NCI-H2196 (cell line): ENCODE results near the gene STRBP.
"Not testable (repeated sequence)": the region's sequence is repeated elsewhere in the genome, so short reads cannot be mapped to it uniquely, and the experiment has no call there.

Experiments
- DNase-seq: peaks from one replicate; lab custom pipeline; 2025; ENCODE audit not compliant: unreplicated experiment; lab: John Stamatoyannopoulos, UW

STRBP gene

GRCh38 chr9:123268465-123269259 lies at the start of gene STRBP:
Gene STRBP (minus strand): TSS chr9:123268586. CDS start chr9:123184134, 84,452 bp downstream.
- peak; percentile 100 for DNase-seq

GRCh38 chr9:123316053-123316718 lies 47.8 kb upstream of the STRBP start:
- no peak for DNase-seq

GRCh38 chr9:123315635-123316034 lies 47.2 kb upstream of the STRBP start:
- DNase-seq = no peak

- DNase-seq = no peak
These were observed 46.2 kb upstream of the STRBP start for GRCh38 chr9:123314617-123315016.

- no peak for DNase-seq
These were observed 44.0 kb upstream of the STRBP start for GRCh38 chr9:123312306-123312877.

GRCh38 chr9:123311250-123311752 lies 42.9 kb upstream of the STRBP start:
- DNase-seq = no peak

- no peak for DNase-seq
These were observed 42.3 kb upstream of the STRBP start for GRCh38 chr9:123310551-123311249.

GRCh38 chr9:123309611-123310010 lies 41.2 kb upstream of the STRBP start:
- no peak for DNase-seq

- DNase-seq = no peak
These were observed 37.5 kb upstream of the STRBP start for GRCh38 chr9:123305879-123306278.

- DNase-seq = no peak
These were observed 35.9 kb upstream of the STRBP start for GRCh38 chr9:123304340-123304691.

GRCh38 chr9:123302348-123303214 lies 34.2 kb upstream of the STRBP start:
- DNase-seq = no peak

- not testable (repeated sequence) for DNase-seq
These were observed 33.5 kb upstream of the STRBP start for GRCh38 chr9:123301936-123302335.

- no peak for DNase-seq
These were observed 32.2 kb upstream of the STRBP start for GRCh38 chr9:123300554-123300953.

- no peak for DNase-seq
These were observed 31.3 kb upstream of the STRBP start for GRCh38 chr9:123299558-123300126.

GRCh38 chr9:123296174-123296573 lies 27.8 kb upstream of the STRBP start:
- no peak for DNase-seq

GRCh38 chr9:123291736-123292135 lies 23.4 kb upstream of the STRBP start:
- no peak for DNase-seq

GRCh38 chr9:123290764-123291163 lies 22.4 kb upstream of the STRBP start:
- no peak for DNase-seq

- DNase-seq = no peak
These were observed 19.3 kb upstream of the STRBP start for GRCh38 chr9:123287639-123288038.

GRCh38 chr9:123286324-123286723 lies 17.9 kb upstream of the STRBP start:
- no peak for DNase-seq

- no peak for DNase-seq
These were observed 16.3 kb upstream of the STRBP start for GRCh38 chr9:123284656-123285055.
